GM21528 (cell line): ENCODE results near the gene TSHZ1.
A peak's percentile ranks its signal among the peaks of the same experiment; 100 is the strongest.

Experiments used
- ATAC-seq: cut with Tn5 transposase; IDR thresholded peaks from one replicate; pipeline ENCODE4 v1.9.1; 2021; ENCODE audit warnings: mild to moderate bottlenecking, moderate library complexity; ENCODE audit not compliant: unreplicated experiment, low FRiP score

Gene TSHZ1

GRCh38 chr18:75207310-75208154 lies 3.1 kb upstream of the TSHZ1 start:
- ATAC-seq: peak; percentile 2

GRCh38 chr18:75208155-75208835 lies 2.3 kb upstream of the TSHZ1 start:
- peak; percentile 14 for ATAC-seq

- ATAC-seq: peak; percentile 23
Measured at GRCh38 chr18:75208836-75209128, 1.8 kb upstream of the TSHZ1 start.

- peak; percentile 48 for ATAC-seq
Measured at GRCh38 chr18:75209129-75209950, 1.3 kb upstream of the TSHZ1 start, which contains the start of gene PTGR3. Gene PTGR3 (minus strand): TSS chr18:75209139. CDS start chr18:75209058, 81 bp downstream.

GRCh38 chr18:75209951-75210258 lies 692 bp upstream of the TSHZ1 start:
- no peak for ATAC-seq

- no peak for ATAC-seq
Measured at GRCh38 chr18:75211002-75211621, 515 bp downstream of the TSHZ1 start.

GRCh38 chr18:75211626-75211952 lies 992 bp downstream of the TSHZ1 start:
- ATAC-seq: no peak

- no peak for ATAC-seq
Measured at GRCh38 chr18:75211953-75212750, 1.6 kb downstream of the TSHZ1 start.

- ATAC-seq: no peak
Measured at GRCh38 chr18:75212751-75213090, 2.1 kb downstream of the TSHZ1 start.

GRCh38 chr18:75213611-75214331 lies 3.2 kb downstream of the TSHZ1 start:
- no peak for ATAC-seq

GRCh38 chr18:75214332-75214690 lies 3.7 kb downstream of the TSHZ1 start:
- ATAC-seq: no peak

- ATAC-seq: no peak
Measured at GRCh38 chr18:75214766-75215510, 4.3 kb downstream of the TSHZ1 start.

- ATAC-seq: no peak
Measured at GRCh38 chr18:75215663-75216062, 5.1 kb downstream of the TSHZ1 start.

GRCh38 chr18:75216212-75216910 lies 5.8 kb downstream of the TSHZ1 start:
- no peak for ATAC-seq

- no peak for ATAC-seq
Measured at GRCh38 chr18:75216911-75217689, 6.5 kb downstream of the TSHZ1 start.

- no peak for ATAC-seq
Measured at GRCh38 chr18:75218065-75218923, 7.7 kb downstream of the TSHZ1 start.
